K562 (cell line): ENCODE measurements around the gene TGFBR1. TPM values are rescaled to one million over a fixed set of nuclear protein-coding genes. Genes with fewer than 3 reads are reported as not detected.
A peak's percentile ranks its signal among the peaks of the same experiment; 100 is the strongest.

Source experiments
- AFF1 ChIP-seq, 2 experiments: fragments of 450-650 bp; IDR thresholded peaks; 2 replicates each; pipeline ENCODE4 v1.6.1; 2018; ENCODE audit warnings: mild to moderate bottlenecking in 2 of 2, low read depth in 1 of 2; ENCODE audit not compliant: partially characterized antibody in 2 of 2
- ARID2 ChIP-seq: fragments of 450-650 bp; IDR thresholded peaks from 2 replicates; pipeline ENCODE4 v1.6.1; 2017; ENCODE audit warnings: antibody characterized with exemption, mild to moderate bottlenecking
- DEAF1 ChIP-seq: fragments of 450-650 bp; formaldehyde crosslinking; IDR thresholded peaks from 2 replicates; pipeline ENCODE4 v1.4.0; 2020; ENCODE audit warnings: mild to moderate bottlenecking, moderate library complexity
- HDAC6 ChIP-seq: IDR thresholded peaks from 2 replicates; pipeline ENCODE4 v1.6.1; 2012; ENCODE audit warnings: low read depth, mild to moderate bottlenecking, control low read depth, inconsistent platforms, low read length, moderate library complexity
- ILF3 ChIP-seq: fragments of 450-650 bp; IDR thresholded peaks from 2 replicates; pipeline ENCODE4 v1.6.1; 2018; ENCODE audit warnings: antibody characterized with exemption, mild to moderate bottlenecking, moderate library complexity, borderline replicate concordance
- MTA3 ChIP-seq: fragments of 450-650 bp; formaldehyde crosslinking; IDR thresholded peaks from 2 replicates; pipeline ENCODE4 v1.6.1; 2017; ENCODE audit warnings: mild to moderate bottlenecking, borderline replicate concordance
- RFX1 ChIP-seq: fragments of 450-650 bp; IDR thresholded peaks from 2 replicates; pipeline ENCODE4 v1.6.1; 2016; ENCODE audit warnings: mild to moderate bottlenecking, moderate library complexity
- SMC3 ChIP-seq: conservative IDR thresholded peaks from 2 replicates; pipeline ENCODE4 v1.6.1; 2011; ENCODE audit warnings: low read depth, low read length, improper control_type of control experiment; ENCODE audit not compliant: insufficient read depth
- STAT5B ChIP-seq: fragments of 250-450 bp; sonication (Bioruptor Pico); IDR thresholded peaks from 2 replicates; pipeline ENCODE4 v1.8.0; 2021; ENCODE audit warnings: mild to moderate bottlenecking, inconsistent platforms
- TEAD4 ChIP-seq, 2 experiments: sonication (generic) in 1 of 2; formaldehyde crosslinking in 1 of 2; IDR thresholded peaks; 2 replicates each; pipeline versions ENCODE4 v1.6.1 to v1.8.0; 2012 to 2022; ENCODE audit warnings: borderline replicate concordance in 1 of 2, inconsistent platforms in 1 of 2, low read length in 1 of 2, mild to moderate bottlenecking in 1 of 2, missing genetic modification reagents in 1 of 2
- ZBTB8A ChIP-seq: fragments of 450-650 bp; IDR thresholded peaks from 2 replicates; pipeline ENCODE4 v1.6.1; 2018; ENCODE audit warnings: mild to moderate bottlenecking, moderate library complexity; ENCODE audit not compliant: partially characterized antibody
- ZFP1 ChIP-seq: fragments of 450-650 bp; formaldehyde crosslinking; IDR thresholded peaks from 2 replicates; pipeline ENCODE4 v1.4.0; 2020; ENCODE audit warnings: mild to moderate bottlenecking, mixed read lengths
- polyA plus RNA-seq, 8 experiments: library from polyadenylated mRNA; depleted of rRNA in 4 of 8; stranded (reverse) in 5 of 8; unstranded in 3 of 8; fragments of >200 nt; fragmentation: Nextera tagmentation in 2 of 8; fragmentation: Illumina TruSeq in 1 of 8; extraction: Ambion mirVana in 2 of 8; extraction: Trizol in 1 of 8; gene quantifications; 2 replicates each; pipeline versions ENCODE4 v1.2.1 to v1.2.3, GENCODE V29; 2011 to 2014; ENCODE audit warnings: inconsistent platforms in 1 of 8, missing spikeins in 1 of 8
- total RNA-seq, 7 experiments: library from RNA; depleted of rRNA in 6 of 7; stranded (reverse); fragments of >200 nt in 6 of 7; fragmentation: Illumina TruSeq in 2 of 7; extraction: Trizol in 2 of 7; gene quantifications; 2 replicates each; pipeline versions ENCODE4 v1.2.1 to v1.2.3, GENCODE V29; 2011 to 2021; ENCODE audit warnings: low replicate concordance in 1 of 7

The TGFBR1 gene
- total and polyA plus RNA-seq, 9 of the 15 experiments (the other 6 are each of a cell fraction or from before 2014, with no cell fraction given), result 15.5 to 62.4 (median 42.7) TPM

- TF ChIP-seq HDAC6 (no peak), AFF1 (IDR thresholded peaks at IDR 0.05; ENCODE audit: low read depth in 1 of 2, partially characterized antibody in 2 of 2) (peak in 1 of 2 experiments; percentile 16), DEAF1 (peak; percentile 85), TEAD4 (IDR thresholded peaks at IDR 0.05; ENCODE audit: low read length) (0 out of 2 replicates have a peak, but pooled peaks have one; percentile 29), TEAD4 (CRISPR knock-in tag; IDR thresholded peaks at IDR 0.05; ENCODE audit: borderline replicate concordance) (no peak), MTA3 (no peak), ARID2 (peak; percentile 90), ZBTB8A (no peak), ILF3 (no peak), RFX1 (peak; percentile 59), STAT5B (CRISPR knock-in tag) (no peak), SMC3 (peak; percentile 97), ZFP1 (CRISPR knock-in tag) (no peak)
Measured at GRCh38 chr9:99140685-99141314, 35.9 kb downstream of the TGFBR1 start (continued).
